Sigmoid colon (tissue), 4 donors: ENCODE results near the gene TEX35.

Experiments used
- EP300 ChIP-seq, 4 donors: sonication (generic); formaldehyde crosslinking; IDR thresholded peaks; one replicate each; pipeline ENCODE4 v1.6.1; 2017; ENCODE audit warnings: antibody characterized with exemption in 4 of 4
- POLR2AphosphoS5 ChIP-seq, 4 donors: sonication (generic); formaldehyde crosslinking; IDR thresholded peaks; one replicate each; pipeline ENCODE4 v1.6.1; 2017; ENCODE audit warnings: antibody characterized with exemption in 4 of 4
- TF ChIP-seq, protein P1 (sequence below), 4 experiments: fragments of 450-650 bp in 3 of 4; fragments of 200-600 bp in 1 of 4; IDR thresholded peaks; one replicate each; pipeline ENCODE4 v1.5.1; 2016 to 2019; ENCODE audit warnings: antibody characterized with exemption in 4 of 4, mild to moderate bottlenecking in 3 of 4, moderate library complexity in 2 of 4

DNA sequence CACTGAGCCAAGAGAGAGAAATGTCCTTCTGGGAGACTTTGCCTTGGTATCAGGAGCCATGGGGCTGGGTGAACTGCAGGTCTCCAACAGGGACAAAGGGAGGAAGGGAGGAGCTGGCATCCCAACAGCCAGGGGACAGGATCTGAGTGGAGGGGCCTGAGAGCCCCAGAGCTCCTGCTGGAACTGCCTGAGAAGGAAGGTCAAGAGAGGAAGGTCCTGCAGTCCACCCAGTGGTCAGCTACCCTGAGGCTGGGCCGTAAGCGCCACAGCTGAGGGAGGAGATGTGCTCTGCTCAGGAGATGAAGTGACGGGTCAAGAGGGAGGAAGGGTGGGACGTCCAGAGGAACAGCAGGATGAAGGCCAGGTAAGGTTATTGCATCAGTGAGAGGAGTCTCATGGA is 8.6 kb upstream of the TEX35 start:
- TF ChIP-seq, protein P1, sequence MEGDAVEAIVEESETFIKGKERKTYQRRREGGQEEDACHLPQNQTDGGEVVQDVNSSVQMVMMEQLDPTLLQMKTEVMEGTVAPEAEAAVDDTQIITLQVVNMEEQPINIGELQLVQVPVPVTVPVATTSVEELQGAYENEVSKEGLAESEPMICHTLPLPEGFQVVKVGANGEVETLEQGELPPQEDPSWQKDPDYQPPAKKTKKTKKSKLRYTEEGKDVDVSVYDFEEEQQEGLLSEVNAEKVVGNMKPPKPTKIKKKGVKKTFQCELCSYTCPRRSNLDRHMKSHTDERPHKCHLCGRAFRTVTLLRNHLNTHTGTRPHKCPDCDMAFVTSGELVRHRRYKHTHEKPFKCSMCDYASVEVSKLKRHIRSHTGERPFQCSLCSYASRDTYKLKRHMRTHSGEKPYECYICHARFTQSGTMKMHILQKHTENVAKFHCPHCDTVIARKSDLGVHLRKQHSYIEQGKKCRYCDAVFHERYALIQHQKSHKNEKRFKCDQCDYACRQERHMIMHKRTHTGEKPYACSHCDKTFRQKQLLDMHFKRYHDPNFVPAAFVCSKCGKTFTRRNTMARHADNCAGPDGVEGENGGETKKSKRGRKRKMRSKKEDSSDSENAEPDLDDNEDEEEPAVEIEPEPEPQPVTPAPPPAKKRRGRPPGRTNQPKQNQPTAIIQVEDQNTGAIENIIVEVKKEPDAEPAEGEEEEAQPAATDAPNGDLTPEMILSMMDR (IDR thresholded peaks at IDR 0.05) = no peak
- TF ChIP-seq EP300 (IDR thresholded peaks at IDR 0.05) (no peak), POLR2AphosphoS5 (IDR thresholded peaks at IDR 0.05) (no peak)
